IPS-NIHi11 (cell line): Measurements from ENCODE around the gene CLSTN2.

Source experiments
- DNase-seq: peaks from one replicate; pipeline ENCODE4 v3.0.0; 2012; ENCODE audit warnings: mixed read lengths, low spot score

CLSTN2 gene

DNA sequence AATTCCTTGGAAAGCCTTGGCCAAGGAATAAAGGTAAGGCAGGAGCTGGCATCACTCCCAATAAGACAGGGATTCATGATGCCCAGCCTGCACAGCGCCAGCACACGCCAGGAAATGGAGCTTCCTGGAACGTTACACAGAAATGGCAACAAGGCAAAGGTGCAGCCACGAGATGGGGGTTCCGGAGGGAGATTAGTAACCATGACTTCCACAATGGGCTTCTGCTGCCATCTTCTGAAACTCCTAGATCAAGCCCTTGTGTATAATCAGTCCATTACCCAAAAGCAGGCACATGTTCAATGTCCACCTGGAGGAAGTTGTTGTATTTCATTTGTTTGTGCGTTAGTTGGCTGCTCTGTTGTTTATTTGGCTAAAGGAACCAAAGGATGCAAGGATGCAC, 611.7 kb downstream of the CLSTN2 start:
- no peak for DNase-seq

DNA sequence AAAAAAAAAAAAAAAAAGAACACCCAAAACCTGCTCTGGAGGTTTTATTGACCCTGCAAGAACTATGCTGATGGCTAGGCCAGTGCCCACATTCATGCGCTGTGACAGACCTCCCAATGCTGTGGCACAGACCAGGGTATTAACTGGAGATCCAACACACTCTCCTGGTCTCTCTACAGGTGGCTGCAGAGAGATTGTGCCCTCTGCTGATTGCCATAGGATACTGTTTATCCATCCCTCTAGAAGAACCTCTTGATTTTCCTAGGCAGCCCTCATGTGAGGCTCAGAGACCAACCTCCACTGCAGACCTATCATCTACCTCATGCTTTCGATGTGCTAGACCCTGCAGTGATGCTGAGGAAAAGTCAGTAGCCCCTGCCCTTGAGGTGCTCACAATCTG, 617.4 kb downstream of the CLSTN2 start:
- DNase-seq: peak; percentile 32

DNA sequence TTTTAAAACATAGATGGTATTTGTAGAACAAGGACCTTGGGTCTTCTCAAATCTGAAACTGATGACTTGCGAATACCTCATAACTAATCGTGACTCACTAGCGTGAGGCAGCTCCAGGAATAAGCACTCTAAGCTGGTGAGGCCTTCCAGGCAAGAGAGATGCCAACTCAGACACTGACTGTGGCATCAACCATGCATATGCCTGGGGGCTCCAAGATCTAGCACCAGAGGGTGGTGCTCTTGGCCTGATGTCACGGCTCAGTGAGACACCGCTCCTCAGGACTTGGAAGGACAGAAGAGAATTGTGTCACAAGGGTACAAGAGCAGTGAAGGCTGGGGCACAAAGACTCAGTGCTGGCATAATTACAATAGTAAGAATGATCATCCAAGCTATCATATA, 617.9 kb downstream of the CLSTN2 start:
- DNase-seq: no peak

DNA sequence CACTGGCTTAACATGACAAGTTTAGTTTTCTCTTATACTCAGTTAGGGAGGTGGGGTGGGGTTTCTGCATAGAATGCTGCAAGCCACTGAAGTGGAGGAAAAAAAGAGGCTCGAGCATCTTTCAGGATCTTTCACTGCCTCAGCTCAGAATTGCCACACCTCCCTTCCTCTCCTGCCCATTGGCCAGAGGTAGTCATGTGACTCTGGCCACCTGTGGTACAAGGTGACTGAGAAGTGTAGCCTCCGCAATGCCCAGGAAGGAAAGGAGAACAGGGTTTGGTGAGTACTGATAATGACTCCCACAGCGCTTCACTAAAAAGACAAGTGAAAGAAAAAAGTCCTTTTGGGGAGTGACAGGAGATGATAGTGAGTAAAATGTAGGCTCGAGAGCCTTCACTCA, 618.6 kb downstream of the CLSTN2 start:
- DNase-seq: peak; percentile 52

DNA sequence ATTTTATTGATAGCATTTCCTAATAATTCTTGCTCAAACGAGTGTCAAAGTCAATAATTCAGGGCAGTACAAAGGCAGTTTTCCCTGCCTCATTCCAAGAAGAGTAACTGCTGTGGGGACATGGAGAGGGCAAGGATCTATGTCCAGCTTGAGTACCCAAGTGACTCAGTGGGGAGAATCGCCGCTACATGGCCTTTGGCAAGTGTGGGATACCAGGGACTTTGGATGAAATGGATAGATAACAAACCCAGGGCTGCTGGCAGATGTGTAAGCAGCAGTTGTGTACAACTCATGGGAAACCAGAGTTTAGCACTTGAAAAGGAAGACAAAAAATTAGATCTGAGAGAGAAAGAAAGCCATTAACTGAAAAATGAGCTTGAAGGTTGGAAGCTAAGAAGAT, 620.7 kb downstream of the CLSTN2 start:
- no peak for DNase-seq

DNA sequence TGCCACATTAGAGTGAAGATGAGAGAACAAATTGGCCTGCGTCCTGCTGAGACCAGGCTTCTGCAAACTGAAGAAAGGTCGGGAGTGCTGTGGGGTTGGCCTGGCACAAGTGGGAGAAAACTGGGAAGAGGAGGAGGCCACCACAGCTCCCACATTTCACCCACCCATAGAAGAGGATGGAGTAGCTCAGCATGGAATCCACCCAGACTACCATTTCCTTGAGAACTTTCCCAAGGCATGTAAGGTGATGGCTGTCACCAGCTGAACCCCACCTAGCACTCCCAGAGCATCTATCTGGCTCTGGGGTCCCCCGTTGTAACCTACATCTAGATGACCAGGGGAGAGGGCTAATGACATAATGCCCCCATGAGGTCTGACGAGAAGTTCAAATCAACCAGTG, 622.5 kb downstream of the CLSTN2 start:
- DNase-seq: no peak

DNA sequence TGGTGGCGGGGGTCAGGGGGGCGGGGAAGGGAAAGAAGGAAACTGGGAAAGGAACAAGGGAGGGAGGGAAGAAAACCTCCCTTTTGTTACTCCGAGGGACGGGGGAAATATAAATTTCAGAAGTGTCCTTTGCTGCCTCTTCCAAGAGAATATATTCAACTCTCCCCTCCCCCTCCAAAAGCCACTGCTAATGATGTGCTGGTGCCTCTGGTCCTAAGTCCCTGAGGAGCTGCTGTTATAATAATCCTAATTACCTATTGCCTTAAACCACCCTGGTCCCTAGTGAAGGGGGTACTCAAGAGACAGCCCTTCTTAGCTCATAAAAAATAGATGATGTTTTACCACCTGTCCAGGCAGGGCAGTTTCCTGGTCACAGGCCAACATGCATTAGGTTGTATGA, 624.6 kb downstream of the CLSTN2 start:
- no peak for DNase-seq

DNA sequence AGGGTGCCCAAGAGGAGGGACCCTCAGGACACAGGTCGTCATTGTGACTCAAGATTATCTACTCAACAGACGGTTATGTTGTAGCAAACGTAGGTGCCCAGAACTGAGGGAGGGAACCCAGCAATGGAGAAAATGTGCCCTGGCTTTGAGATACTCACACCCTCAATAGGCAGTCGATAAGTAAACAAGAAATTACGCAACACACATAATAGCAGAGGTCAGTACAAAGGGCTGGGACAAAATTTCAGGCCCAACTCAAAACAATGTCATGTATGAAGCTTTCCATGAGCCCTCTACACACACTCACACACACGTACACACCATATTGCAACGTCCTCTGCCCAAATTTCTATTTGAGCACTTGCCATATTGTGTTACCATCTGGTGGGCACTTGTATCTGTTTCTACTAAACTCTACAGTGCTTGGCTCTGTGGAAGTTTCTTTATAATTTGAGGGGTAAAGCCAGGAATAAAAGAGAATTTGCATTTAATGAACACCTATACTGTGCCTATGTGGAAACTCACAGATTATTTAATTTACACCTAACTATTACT, 628.3 kb downstream of the CLSTN2 start:
- DNase-seq: no peak

DNA sequence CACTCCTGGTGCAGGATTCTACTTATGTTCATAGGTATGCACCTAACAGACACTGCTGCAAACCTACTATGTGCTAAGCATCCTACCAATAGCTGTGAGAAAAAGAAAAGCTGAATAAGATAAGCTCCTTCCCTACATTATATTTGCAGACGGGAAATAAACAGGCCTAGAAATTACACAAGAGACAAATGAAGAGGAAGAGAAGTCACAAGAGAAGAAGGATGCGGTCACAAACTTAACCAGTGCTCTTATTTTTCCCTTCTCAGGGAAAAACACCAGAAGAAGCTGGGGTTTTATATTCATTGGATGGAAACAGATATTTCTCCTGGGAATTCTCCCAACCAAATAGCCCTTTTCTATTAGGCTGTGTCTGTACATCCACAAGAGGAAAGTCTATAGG, 633.1 kb downstream of the CLSTN2 start:
- DNase-seq: no peak

DNA sequence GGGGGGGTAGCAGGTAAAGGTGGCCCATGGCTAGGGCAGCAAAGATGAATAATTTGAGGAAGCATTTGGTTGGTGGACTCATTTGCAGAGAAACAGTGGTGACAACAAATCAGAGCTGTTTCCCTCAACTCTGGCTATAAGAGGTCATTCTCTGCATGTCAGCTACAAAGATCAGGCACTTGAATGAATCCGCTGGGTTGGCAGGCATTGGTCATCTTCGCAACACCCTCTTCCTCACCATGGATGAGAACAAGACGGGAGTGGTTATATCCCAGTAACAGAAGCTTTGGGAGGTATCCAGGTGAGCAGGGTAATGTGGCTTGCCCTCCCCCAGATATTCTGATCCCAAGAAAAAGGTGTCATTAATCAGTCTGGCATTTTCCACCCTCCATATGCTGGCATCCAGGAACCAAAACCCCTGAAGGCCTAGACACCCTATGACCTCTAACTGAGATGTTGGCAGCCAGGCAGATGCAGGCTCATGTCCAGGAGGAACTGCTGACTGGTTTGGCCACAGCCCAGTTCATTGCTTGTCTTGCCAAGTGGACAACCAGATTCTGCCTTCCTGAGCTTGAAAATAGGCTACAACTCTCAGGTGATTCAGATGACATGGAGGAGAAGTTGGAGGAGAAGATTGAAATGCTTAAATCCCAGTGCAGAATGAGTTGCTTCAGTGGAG, 634.0 kb downstream of the CLSTN2 start:
- DNase-seq: no peak

DNA sequence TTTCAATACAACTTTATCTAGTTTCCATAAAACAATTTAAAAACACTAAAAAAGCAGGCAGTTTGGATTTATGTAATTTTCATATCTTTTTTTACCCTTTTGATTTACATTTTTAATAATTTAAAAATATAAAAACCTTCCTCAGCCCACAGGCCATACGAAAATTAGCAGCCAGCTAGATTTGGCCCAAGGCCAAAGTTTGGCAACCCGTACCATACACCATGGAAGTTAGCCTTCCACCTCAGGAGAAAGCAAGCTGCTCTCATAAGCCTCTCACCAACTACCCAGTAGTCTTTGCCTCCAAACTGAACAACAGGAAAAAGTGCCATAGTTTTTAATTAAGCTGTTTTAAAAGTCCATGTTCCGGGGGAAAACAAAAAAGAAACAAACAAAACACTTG, 635.6 kb downstream of the CLSTN2 start:
- DNase-seq: no peak

DNA sequence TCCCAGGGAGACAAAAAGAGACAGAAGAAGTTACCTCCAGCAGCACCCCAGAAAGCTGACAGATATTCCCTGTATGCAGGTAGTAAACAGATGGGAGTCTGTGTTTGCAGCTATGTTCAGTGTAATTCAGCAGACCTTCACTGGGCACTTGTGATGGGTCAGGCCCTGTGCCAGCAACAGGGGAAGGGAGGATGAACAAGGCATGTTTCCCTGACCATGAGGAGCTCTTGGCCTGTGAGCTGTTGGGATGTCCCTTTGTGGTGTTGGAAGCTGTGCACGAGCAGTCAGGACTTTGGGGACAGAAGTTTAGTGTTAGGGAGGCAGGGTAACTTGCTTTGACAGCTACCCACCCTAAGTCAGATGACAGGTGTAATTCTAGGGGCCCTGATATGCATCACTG, 636.9 kb downstream of the CLSTN2 start:
- no peak for DNase-seq

DNA sequence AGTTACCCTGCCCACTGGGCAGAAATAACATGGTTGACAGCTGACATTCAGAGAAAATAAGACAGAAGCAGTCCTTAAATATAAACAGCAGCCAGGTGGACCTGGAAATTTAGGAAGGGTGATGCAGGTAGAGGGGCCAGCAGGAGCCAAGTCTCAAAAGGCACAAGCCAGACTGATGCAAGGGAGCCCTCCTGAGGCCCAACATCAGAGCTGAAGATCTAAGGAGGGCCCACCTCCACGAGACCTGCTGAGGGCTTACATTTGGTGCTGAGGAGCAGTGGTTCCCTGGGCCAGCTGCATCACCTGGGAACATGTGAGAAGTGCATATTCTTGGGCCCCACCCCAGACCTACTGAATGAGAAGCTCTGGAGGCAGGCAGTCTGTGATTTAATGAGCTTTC, 637.3 kb downstream of the CLSTN2 start:
- no peak for DNase-seq

DNA sequence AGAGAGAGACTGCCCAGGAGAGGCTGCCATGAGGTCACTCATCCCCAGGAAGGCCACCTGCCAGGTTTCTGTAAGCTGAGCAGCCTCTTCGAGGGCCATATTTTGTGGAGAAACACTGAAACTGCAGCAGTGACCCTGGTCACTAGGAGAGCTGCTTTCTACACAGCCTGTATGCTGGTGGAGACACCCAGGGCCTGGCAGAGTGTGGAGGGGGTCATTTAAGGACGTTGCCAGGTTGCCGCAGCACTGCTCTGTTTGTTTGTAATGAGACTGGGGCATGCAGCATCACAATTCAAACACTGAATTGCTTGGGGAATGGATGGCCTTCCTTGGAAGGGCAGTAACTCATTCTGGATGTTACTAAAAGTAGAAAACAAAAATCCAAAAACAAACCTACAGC, 638.0 kb downstream of the CLSTN2 start:
- DNase-seq: no peak

DNA sequence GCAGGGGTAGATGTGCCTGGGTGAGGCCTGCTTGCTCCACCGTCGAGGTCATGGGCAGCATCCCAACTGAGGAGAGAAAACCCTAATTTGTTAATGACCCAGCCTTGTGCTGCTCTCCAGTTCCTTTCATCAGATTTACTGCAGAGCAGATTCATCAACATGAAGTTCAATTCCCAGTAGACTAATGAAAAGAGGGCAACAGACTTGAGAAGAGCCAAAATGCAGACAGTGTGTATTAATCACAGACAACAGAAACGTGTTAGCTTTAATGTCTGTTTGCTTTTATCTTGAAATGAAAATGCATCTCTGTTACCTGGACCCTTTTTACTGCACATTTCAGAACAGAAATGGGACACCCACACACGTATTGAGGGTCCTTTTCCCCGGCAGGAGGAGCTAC, 639.4 kb downstream of the CLSTN2 start:
- no peak for DNase-seq

DNA sequence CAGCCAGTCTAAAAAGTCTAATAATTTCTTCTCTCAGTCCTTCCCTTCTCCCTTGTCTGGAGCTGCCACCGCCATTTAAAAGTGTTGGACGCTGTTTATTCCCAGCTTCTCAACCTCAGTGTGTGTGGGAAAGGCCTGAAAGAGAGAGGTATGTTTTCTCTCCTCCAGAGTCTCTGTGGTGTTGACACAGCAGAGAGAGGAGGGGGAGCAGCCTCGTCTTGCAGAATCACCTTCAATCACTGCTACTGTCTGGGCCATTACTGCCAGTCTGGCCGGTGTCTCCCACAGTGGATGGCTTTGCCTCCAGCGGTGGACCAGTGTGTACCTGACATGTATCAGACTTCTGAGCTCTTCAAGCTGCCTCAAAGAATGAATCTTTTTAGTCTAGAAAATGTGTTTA, 641.5 kb downstream of the CLSTN2 start:
- DNase-seq: no peak

DNA sequence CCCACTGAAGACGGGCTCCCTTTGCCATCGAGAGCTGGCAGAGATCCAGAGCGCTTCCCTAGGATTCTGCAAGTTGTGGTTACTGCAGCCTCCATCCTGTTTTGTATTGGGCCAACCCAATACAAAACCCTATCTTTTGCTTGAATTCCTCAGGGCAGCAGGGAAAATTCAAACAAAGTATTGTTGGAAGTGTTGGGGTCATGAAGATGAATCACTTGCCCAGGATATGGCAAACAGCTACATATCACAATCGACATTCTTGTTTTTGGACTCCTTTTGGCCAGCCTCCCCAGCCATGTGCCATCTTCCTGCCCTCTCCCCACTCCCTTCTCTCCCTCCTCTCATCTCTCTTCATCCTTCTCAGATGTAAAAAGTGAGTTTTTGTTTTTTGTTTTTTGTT, 642.9 kb downstream of the CLSTN2 start:
- DNase-seq: no peak

DNA sequence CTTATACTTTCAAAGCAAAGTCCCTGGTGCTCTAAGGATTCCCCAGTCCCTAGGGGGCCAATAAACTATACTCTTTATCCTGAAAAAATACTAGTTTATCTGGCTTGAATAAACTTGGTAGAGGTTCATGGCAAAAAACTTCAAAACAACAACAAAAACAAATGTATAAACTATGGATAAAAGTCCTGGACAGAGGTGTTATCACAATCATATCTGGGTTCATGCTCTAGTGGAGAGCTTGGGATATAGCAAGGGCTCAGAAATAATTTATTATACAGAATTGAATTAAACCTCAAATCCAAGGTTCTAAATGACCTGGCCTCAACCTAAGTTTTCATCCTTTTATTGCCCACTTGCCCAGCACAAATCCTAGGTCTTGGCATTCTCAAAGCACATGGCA, 644.3 kb downstream of the CLSTN2 start:
- no peak for DNase-seq

DNA sequence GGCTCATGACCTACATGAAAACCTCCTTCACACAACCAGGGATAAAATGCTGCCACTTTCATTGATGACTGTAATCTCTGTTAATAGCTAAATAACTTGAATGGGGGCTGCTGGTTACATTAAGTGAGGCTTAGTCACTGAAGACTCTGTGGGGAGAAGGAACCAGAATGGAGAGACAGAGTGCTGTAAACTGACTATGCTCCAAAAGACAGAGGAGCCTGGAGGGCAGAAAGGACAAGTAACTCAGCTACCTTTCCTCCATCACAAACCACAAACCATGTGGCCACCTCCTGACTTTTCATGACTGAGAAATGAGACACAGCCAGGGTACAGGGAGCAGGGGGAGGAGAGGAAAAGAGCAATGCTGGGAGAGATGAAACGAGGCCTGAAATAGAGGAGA, 645.8 kb downstream of the CLSTN2 start:
- no peak for DNase-seq

DNA sequence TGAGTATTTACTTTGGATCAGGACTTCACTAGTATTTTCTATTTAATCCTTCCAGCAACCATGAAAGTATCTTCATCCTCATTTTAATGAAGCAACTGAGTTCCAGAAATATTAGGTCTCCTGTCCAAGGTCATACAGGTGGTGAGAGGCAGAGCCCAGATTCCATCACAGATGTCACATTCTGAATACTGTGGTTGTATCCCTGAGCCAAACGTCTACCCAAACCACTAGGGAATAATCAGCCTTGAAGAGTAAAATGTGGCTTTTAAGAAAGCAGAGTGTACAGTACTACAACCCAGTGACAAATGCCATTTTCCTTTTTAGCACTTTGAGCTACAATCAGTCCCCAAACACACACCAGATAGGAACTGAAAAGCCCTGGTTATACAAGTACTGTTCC, 649.6 kb downstream of the CLSTN2 start:
- DNase-seq: no peak

DNA sequence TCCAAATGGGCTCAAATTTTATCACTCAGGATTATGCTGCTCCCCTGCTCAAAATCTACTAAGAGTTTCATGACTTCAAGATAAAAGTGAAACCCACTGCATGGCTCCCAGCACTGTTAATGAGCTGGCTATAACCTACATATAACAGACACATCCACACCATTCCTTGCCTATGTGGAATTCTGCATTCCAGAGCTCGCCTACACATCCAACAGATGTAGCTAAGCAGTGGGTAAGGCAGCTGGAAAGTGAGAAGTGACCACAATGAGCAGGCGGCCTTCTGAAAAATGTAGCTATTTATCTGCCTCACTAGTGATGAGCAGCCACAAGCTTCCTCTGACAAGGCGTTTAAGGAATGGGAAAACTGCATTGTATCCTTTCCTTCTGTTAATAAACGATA, 650.8 kb downstream of the CLSTN2 start:
- no peak for DNase-seq

DNA sequence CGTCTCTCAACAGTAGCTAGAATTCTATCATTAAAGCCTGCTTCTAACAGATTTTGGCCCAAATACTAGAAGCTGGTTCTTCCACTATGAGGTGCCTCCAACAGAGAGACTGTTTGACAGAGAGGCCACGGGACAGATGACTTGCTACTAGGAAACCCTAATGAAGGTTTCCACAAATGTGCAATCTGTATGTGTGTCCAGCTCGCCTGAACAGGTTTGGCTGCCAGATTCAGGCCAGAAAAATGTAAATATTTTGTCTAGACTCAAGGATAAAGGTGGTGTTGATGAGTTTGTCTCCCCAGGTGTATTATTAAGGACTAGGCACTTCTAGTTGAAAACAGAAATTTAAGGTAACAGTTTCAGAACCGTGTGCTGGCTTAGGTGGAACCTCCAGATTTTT, 651.3 kb downstream of the CLSTN2 start:
- DNase-seq: no peak

DNA sequence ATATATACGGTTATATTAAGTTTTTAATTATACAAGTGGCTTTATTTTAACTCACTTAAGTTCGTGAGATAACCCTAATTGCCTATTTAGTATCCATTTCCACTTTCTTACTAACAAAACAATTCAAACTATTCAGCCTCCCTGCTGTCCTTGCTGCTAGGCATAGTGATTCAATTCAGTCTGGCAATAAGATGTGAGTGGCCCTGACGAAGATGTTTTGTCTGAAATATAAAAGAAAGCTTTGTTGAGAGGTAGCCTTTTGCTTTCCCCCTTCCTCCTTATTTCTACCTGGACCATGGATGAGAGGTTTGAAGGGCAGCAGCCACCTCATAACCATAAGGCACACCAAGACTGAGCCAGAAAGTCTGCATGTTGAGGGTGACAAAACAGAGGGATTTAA, 653.6 kb downstream of the CLSTN2 start:
- DNase-seq: peak; percentile 46

DNA sequence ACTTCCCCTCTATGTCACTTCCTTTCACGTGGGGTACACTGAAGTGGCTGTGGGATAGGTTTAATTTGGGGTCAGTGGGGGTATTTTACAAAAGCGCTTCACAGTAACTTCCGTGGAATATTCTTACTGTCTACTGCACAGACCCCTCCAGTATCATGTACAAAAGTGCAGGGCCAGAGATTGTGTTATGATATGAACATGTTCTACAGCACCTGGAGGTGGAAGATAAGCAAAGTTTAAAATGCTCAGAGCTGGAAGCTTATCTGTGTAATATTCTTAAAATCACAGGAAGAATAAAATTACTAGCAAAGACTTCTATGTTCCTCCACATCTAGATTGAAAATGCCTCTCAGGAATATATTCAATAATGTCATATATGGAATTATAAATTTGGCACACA, 658.8 kb downstream of the CLSTN2 start:
- DNase-seq: no peak

DNA sequence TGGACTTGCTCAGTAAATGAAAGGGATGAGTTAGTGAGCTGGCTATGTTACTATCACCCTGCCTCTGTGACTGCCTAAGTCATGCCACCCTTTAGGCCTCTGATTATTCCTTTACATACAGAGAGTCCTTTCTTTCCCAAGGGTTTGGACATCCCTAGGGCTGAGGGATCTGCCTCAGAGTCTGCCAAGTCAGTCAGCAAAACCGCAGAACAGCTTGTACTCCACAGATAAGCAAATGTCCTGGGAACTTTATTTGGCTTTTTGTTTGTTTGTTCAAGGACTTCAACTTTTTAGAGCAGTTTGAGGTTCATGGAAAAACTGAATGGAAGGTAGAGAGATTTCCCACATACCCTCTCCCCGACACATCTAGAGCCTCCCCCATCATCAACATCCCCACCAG, 660.3 kb downstream of the CLSTN2 start:
- DNase-seq: no peak
